ENCODE results near the gene PPP1R2.

The PPP1R2 gene

GRCh38 chr3:195563317-195563716 lies 20.2 kb upstream of the PPP1R2 start:
- DNase-seq, result no peak

DNA sequence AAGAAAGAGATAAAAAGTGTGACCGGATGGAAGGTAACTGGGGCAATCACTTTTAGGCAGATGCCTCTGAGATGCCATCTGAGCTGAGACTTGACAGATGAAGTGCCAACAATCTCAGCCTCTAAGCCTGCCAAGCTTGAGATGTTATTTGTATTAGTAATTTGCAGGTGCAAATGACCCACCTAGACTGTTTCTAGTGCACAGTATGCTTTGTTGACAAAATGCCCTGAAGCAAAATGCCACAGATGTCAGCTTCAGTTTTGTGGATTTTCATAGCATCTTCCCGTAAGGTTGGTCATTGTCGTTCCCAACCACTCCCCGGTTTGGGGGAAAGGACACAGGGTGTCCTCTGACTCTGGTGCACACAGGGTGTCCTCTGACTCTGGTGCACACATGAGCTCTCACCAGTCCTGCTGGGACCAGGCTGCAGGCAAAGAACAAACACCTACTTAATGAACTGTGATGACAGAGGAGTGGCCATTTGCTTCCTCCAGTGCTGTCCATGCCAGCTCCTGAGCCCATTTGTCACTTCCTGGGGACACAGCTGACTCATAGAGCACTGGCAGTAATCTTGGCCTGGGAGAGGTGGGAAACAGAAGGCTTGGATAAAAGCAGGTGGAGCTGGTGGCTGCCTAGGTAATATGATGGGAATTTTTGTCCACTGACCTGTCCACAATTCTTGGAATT lies 16.7 kb upstream of the PPP1R2 start:
- no peak for DNase-seq

DNA sequence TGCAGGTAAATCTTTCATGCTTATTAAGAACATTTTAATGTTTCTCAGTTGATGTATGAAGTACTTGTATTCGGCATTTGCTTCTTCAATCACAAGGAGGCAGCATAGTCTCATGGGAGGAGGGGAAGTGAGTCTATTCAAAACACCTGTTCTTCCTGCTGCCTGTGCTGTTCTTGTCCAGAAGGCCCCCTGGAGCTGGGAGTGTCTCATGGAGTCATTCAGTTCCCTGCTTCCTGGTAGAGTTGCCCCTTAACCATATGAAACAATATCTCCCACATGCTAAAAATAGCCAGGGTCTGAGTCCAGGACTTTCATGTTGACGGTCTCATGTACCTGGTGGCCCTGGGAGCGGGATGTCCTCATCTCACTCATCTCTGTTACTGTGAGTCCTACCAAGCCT lies 15.5 kb upstream of the PPP1R2 start:
- DNase-seq, result peak; percentile 85

- no peak for DNase-seq
Measured at GRCh38 chr3:195557322-195557721, 14.2 kb upstream of the PPP1R2 start.

- DNase-seq, result no peak
Measured at GRCh38 chr3:195556390-195556789, 13.3 kb upstream of the PPP1R2 start.

GRCh38 chr3:195555110-195555509 lies 12.0 kb upstream of the PPP1R2 start:
- no peak for DNase-seq

- no peak for DNase-seq
Measured at GRCh38 chr3:195554458-195554857, 11.3 kb upstream of the PPP1R2 start.

- no peak for DNase-seq
Measured at GRCh38 chr3:195553268-195553667, 10.1 kb upstream of the PPP1R2 start.

GRCh38 chr3:195551381-195551978 lies 8.4 kb upstream of the PPP1R2 start:
- DNase-seq, result no peak

DNA sequence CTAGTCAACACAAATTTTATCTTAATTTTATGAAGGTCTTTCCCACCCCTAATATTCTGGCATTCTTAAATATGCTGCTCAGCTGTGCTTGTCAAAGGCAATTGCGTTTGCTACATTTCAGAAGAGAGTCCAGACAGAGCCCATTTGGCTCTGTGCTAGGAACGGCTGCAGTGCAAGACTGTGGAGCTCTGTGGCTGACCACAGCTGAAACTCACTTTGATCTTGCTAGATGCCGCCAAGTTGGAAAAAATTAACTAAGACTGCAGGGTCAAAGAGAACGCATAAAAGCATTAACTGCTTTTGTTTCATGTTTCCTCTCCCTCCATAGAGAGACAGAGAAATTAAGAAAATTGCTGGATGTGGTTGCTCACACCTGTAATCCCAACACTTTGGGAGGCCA lies 7.6 kb upstream of the PPP1R2 start:
- no peak for DNase-seq

GRCh38 chr3:195549931-195550519 lies 6.9 kb upstream of the PPP1R2 start:
- DNase-seq, result no peak

GRCh38 chr3:195548987-195549386 lies 5.9 kb upstream of the PPP1R2 start:
- no peak for DNase-seq

DNA sequence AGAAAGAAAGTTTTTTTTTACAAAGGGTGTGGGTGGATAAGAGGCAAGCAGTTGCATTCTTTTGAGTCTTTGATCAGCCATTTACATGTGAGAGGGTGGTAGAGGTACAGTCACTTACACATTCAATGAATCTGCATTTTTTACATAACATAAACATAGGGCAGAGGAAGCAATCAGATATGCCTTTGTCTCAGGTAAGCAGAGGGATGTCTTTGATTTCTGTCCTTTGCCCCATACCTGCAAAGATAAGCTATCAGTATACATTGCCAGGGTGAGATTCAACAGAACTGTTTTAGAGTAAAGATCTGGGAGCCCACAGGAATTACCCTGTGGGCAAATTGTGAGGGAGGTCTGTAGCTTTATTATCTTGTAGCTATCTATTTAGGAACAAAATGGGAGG lies 5.4 kb upstream of the PPP1R2 start:
- no peak for DNase-seq

GRCh38 chr3:195548006-195548405 lies 4.9 kb upstream of the PPP1R2 start:
- DNase-seq, result peak; percentile 32

DNA sequence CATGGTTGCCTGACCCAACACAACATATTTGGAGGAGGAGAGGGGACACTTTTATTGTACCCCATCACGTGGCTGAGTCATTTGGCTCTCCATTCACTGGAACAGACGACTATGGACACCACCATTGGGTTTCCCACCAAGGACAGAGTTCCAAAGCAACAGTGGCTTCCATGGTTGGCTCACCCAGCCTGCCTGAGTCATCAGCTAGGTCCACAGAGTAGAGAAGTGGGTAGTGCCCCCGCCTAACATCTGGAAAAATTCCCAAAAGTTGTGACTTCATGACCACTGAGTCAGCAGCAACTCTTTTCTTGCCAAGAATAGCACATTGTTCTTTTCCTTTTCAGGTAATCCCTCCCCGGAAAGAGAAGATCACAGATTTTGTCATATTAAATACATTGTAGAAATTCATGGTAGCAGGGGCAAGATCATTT lies 3.0 kb upstream of the PPP1R2 start:
- DNase-seq, result no peak

- DNase-seq, result no peak
Measured at GRCh38 chr3:195544634-195545033, 1.5 kb upstream of the PPP1R2 start.

DNA sequence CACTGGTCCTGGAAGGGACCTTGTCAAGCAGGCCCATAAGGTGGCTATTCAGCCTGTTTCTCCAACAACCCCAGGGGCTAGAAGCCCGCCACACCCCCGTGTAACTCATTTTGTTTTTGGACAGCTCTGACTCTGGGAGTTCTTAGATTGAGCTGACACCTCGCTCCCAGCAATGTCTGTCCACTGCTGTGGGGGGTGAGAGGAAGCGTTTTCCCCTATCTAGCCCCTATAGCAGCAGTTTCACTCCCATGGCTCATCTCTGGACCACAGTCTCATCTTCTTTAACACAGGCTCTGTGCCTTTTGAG lies 1.1 kb upstream of the PPP1R2 start:
- no peak for DNase-seq

GRCh38 chr3:195543500-195544229 lies 540 bp upstream of the PPP1R2 start:
- DNase-seq, result no peak

DNA sequence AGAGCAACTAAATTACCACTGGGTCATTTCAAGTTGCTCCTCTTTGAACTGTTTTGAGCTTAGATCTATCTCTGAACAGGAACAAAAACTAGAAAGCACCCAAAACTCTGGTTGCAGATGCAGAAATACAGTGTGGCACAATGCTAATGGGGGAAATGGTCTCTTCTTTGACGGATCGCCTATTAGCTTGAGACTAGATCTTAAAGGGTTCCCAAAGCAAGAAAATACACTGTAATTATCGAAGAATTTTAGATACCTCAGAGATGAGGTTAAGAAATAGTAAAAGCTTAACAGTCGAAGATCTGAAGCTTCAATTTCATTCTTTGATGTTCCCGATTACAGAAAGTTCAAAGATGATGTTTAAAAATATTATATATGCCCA lies 818 bp downstream of the PPP1R2 start:
- no peak for DNase-seq

DNA sequence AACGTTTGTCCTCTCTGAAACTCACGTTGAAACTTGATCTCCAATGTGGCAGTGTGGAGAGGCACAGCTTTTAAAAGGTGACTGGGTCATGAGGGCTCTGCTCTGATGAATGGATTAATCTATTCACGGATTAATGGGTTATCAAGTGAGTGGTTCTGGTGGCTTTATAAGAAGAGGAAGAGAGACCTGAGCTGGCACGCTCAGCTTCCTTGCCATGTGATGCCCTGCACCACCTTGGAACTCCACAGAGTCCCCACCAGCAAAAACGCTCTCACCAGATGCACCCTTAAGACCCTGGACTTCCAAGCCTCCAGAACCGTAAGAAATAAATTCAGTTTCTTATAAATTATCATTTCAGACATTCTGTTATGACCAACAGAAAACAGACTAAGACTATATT lies 2.6 kb downstream of the PPP1R2 start:
- DNase-seq, result no peak

- no peak for DNase-seq
Measured at GRCh38 chr3:195540027-195540426, 3.1 kb downstream of the PPP1R2 start.

- DNase-seq, result no peak
Measured at GRCh38 chr3:195539479-195539878, 3.6 kb downstream of the PPP1R2 start.

GRCh38 chr3:195537995-195538394 lies 5.1 kb downstream of the PPP1R2 start:
- no peak for DNase-seq

DNA sequence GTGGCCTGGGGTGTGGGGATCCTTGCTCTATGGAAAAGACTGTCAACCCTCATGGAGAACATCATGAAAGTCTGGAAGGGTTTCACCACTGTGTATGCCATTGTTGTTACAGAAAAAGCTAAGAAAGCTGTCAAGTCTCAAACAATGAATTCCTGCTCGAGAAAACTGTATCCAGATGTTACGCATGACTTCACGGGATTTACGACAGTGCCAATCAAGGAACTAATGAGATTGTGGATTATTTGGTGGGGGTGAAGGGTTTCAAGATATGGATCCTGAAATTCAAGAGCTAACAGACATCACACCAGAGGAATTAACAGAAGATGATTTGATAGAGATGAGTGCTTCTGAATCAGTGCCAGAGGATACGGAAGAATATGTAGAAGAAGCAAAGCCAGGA lies 7.8 kb downstream of the PPP1R2 start:
- DNase-seq, result no peak
